ENCODE data around the gene TPRN.
A peak's percentile ranks its signal among the peaks of the same experiment; 100 is the strongest.

Gene TPRN

DNA sequence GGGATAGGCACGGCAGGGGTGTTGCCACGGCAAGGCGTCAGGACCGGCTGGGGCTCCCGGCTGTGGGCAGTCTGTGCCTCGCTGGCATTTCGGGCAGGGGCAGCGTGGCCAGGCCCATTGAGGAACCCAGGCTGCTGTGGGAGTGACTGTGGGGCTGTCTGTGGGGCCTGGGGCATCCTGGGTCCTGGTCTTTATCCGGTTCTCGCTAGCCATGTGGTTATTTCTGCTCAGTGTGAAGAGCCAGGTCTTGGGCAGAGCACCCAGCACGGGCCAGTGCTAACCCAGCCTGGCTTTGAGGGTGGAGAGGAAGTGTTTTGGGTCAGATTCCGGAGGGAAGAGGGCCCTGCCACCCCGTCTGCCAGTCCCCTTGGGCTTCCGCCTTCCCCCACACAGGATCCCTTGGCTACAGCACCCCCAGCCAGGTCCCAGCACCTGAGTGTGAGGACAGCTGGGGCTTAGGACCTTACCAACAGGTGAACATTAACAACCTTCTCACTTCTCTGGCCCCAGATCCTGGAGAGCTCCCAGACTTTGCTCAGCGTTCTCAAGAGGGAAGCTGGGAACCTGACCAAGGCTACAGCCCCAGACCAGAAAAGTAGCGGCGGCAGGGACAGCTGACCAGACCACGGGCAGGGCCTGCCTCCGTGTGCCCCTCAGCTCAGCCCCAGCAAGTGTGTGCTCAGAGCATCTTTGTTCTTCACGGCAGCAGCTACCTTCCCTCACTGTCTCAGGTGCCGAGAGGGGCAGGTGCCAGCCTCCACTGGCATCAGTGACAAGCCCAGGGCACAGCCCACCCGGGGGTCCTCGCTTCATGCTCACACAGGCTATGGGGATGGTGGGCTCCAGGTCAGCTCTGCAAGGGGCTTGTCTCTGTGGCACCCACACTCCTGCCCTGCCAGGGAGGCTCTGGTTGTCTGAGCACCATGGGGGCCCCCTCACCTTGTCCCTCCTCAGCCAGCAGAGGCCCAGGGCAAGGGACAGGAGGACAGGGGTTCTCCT lies 10.9 kb downstream of the TPRN start:
- DNase-seq (ENCODE audit: low spot score): no peak

DNA sequence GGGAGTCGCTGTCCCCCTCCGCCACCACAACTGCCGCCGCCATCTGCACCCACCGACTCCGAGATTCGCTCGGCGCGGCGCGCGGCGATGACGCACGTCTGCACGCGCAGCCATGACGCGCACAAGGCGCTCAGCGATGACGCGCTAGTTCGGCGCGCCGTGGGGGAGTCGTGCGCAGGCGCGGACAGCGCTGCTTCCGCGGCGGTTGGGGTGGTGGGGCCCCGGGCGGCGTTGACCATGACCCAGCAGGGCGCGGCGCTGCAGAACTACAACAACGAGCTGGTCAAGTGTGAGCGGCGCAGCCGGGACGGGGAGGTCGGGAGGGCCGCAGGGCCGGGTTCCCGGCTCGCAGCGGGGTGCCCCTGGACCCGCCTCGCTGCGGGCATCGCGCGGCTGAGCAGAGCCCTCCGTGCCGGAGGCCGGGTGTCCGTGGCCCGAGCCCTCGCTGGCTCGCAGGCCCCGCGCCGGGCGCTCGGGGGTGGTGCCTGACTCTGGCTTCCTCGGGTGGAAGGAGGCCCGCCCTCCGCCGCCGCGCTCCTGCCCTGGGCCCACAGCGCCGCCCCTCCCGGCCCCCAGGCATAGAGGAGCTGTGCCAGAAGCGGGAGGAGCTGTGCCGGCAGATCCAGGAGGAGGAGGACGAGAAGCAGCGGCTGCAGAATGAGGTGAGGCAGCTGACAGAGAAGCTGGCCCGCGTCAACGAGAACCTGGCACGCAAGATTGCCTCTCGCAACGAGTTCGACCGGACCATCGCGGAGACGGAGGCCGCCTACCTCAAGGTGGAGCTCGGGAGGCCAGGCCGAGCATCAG lies 11.8 kb downstream of the TPRN start, which contains the start of the genes ANAPC2 and SSNA1:
Gene ANAPC2 (minus strand): TSS at position 71 of the 807 bp plus-strand sequence. CDS start 28 bp downstream, at position 43.
Gene SSNA1 (plus strand): TSS at position 187 of the 807 bp plus-strand sequence. CDS start 51 bp downstream, at position 238.
- peak; percentile 94 for DNase-seq (ENCODE audit: low spot score)

DNA sequence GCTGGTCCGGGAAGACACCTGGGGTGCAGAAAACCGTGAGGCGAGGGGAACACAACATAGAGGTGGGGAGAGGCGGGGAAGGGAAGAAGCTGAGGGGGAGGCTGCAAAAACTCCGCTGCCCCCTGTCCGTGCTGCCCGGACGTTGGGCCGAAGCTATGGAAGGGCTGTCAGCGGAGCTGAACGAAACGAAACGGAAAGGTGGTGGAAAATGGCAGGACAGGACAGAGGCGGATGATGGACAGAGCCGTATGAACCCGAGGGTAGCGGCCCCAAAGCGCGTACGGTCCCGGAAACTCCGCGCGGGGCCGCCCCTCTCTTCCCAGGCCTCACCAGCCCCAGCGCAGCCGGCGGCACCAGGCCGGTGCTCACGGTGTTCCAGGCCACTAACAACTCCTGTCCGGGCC lies 12.5 kb downstream of the TPRN start:
- DNase-seq (ENCODE audit: low spot score): no peak

DNA sequence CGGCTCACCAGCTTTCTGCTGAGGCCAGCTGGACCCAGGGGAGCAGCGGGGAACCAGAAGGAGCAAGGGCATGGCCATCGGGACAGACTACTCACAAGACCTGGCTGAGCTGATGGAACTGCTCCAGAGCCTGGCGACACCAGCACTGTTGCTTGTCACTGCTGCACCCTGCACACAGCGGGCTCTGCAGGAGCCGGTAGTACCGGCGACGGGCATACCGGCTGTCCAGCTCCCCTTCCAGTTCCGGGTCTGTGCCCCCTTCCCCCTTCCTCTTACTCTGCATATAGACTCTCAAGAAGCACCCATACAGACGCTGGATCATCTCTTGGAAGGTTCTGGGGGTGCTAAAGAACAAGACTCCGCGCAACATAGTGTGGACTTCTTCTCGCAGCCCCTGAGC lies 13.2 kb downstream of the TPRN start:
- no peak for DNase-seq (ENCODE audit: low spot score)

DNA sequence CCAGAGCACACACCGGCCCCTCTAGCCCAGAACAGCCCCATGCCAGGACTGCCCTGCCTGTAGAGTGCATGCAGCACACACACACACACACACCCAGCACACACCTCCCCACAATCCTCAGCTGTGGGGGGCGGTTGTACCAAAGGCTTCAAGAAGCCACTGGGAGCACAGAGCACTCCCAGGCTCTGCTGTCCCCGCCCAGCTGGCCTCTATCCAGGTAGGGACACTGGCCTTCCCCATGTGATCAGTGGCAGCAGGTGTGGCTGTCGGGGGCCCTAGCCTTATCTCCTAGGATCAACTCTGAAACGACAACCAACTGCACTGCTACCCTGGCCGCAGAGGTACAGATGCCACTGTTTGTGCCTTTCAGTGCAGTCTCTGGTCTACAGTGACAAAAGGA lies 14.2 kb downstream of the TPRN start:
- DNase-seq (ENCODE audit: low spot score): no peak

DNA sequence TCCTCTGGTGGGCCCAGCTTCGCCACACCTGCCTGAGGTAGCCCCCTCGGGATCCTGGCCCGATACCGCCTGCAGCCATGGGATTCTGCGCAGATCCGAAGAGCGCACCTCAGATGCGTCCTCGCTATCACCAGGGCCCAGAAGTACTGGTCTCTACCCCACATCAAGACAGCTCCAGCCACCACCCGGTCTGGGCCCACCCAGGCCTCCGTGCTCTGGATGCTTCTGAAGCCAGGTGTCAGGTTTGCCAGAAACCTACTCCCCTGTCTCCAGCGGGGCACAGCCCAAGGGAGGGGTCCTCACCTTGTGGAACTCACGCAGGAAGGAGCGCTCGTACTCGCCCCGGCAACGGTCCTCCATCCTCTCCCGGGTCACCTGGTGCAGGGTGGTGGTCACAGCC lies 14.6 kb downstream of the TPRN start:
- no peak for DNase-seq (ENCODE audit: low spot score)

DNA sequence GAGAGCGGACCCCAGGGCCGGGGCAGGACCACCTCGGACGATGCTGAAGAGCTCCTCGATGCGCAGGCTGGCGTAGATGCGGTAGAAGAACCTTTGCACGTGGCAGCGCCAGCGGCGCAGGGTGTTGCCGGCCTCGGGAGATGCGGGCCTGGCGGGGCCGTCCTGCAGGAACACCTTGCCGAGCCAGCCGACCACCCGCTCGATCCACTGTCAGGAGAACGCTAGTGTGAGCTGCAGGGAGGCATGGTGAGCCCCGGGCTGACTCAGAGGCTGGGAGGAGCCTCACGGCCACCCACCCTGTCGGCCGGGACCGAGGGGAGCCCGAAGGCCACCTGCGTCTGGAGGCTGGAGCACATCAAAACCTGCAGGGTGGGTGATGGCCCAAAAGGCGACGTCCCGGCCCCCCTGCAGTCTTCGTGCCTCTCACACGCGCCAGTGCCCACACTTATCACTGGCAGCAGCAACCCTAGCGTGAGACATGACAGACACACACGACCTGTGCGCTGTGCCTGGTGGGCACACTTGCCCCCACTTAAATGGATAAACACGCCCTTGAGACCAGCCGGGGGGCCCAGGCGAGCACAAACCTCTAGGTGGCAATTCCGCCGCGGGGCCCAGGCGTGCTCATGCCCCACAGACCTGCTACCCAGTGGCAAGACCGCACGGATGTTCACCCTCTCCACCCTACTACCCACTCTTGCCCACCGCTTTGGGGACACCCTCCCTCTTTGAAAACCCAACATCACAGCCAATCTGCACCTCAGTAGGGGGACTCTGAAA lies 15.5 kb downstream of the TPRN start:
- DNase-seq (ENCODE audit: low spot score): no peak

DNA sequence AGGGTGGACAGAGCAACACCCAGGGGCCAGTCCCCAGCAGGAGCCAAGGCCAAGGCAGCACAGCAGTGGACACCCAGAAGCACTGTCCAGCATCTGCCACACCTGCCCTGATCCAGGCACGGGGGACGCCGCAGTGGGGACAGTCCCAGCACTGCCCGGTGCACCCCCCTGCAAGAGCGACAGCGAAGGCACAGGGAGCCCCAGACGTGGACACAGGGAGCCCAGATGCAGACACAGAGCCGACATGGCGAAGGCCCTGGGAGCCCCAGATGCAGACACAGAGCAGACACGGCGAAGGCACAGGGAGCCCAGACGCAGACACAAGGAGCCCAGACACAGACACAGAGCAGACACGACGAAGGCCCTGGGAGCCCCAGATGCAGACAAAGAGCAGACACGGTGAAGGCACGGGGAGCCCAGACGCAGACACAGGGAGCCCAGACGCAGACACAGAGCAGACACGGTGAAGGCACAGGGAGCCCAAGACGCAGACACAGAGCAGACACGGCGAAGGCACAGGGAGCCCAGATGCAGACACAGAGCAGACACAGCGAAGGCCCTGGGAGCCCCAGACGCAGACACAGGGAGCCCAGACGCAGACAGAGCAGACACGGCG lies 16.5 kb downstream of the TPRN start:
- DNase-seq (ENCODE audit: low spot score): no peak

DNA sequence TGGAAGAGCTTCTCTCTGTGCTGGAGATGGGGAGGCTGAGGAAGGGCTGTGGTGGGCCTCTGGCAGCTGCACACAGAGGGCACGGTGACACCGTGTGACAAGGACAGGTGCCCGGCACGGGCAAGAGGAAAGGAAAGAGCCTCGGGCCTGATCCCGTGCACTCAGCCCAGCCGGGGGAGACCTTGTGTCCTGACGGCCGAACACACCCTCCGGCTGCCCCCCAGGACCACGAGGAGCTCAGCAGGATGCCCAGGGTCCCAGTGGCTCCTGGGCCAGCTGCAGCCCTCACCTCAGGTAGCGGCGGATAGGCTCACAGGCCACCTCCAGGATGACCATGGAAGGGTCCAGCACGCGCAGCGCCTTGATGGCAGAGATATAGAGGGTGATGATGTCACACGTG lies 17.7 kb downstream of the TPRN start:
- no peak for DNase-seq (ENCODE audit: low spot score)

DNA sequence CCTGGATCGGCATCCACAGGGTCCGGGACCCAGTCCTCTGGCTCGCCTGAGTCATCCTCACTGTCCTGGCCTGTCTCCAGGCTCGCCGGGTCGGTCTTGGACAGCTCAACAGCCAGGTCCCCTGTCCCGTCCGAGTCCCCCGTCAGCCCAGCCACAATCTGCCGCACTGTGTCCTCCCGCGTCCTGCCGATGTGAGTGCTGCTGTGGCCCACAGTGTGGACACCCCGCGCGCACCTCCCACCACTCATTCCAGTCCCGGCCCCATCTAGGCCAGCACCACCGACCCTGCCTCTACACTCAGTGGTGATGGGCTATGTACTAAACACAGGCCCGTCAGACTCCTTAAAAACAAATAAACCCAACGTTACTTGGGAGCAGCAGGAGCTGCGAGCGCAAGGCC lies 18.9 kb downstream of the TPRN start:
- DNase-seq (ENCODE audit: low spot score): no peak

DNA sequence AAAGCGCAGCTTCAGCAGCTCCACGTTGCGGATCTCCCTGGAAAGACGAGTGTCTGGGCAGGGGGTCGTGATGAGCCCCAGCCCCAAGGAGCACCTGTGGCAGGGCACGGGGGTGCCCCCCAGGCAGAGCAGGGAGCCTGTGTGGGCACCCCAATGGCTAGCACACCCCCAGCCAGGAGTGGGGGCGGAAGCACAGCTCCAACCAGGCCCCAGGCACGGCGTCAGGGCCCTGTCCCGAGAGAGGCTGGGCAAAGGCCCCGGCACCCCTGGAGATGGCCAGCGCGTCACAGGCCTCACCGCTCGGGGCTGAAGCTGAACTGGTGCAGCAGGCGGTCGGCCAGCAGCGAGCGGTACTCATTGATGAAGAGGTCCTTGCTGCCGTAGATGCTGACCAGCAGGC lies 20.1 kb downstream of the TPRN start:
- DNase-seq (ENCODE audit: low spot score): no peak

DNA sequence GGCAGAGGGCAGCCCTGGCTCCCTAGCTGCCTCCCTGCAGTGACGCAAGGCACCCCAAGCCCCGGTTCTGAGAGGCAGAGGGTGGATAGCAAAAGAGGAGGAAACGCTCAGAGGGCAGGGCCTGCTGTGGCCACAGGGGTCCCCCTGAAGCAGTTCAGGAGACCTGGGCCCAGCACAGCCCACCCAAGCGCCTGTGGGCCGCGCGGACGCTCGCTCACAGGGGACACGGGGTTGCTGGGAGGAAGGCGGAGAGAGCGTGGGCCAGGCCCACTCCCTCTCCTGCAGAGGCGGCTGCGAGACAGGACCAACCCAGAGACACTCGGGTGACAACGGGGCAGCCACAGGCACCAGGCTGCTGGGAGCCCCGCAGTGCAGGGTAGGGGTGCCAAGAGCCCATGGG lies 20.8 kb downstream of the TPRN start:
- no peak for DNase-seq (ENCODE audit: low spot score)

DNA sequence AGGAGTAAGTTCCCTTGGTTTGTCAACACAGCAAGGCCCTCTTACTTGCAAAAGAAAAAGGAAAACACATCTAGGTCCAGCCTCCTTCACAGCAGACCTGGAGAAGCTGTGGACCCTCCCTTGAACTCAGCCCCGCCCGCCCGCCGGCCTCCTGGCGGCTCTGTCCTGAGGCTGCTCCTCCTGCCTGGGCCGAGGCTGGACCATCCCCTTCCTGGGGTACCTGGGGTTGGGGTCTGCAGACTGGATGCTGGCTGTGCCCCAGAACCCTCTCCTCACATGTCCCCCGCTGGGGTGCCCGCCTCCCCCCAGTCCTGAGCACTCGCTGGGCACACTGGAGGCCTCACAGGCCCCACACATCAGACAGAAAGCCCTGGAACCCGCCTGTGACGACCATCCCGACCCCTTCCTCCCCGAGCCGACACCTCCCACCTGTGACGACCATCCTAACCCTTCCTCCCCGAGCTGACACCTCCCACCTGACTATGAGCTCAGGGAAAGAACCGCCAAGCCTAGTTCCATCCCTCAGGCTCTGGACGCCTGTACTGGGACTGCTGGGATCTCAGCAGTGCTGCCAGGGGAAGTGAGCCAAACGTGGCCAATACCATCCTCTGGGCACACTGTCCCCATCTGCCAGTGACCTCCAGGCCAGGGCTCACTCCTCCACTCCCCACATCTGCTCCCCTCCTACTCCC lies 21.5 kb downstream of the TPRN start:
- no peak for DNase-seq (ENCODE audit: low spot score)

DNA sequence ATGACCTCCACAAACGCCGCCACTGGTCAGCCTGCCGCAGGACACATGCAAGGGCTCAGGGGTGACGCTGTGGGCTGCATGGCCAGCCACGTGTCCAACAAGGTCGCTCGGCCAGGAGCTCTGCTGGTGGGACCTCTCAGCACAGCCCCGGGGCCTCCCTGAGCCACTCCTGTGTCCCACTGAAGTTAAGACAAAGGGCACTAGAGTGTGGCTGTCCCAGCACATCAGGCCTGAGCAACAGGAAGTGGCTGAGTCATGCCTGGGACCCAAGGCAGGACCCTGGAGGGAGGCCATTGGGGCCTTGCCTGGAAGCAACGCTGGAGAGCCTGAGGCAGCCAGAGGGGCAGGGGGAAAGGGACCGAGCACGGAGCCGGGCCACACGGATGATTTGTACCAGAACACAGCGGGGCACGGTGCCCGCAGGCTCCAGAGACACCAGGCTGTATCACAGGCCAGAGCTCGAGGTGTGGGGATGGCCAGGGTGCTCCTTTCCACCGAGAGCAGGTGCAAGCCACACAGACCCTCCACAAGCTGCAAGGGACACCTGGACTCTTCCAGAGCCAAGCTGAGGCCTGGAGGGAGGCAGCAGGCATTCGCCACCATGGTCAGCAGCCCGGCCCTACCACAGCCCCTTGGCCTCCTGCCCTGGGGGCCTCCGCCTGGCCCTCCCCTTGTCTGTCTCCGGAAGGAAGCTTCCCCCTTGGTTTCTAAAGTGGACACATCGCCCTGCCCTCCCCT lies 22.2 kb downstream of the TPRN start:
- no peak for DNase-seq (ENCODE audit: low spot score)

DNA sequence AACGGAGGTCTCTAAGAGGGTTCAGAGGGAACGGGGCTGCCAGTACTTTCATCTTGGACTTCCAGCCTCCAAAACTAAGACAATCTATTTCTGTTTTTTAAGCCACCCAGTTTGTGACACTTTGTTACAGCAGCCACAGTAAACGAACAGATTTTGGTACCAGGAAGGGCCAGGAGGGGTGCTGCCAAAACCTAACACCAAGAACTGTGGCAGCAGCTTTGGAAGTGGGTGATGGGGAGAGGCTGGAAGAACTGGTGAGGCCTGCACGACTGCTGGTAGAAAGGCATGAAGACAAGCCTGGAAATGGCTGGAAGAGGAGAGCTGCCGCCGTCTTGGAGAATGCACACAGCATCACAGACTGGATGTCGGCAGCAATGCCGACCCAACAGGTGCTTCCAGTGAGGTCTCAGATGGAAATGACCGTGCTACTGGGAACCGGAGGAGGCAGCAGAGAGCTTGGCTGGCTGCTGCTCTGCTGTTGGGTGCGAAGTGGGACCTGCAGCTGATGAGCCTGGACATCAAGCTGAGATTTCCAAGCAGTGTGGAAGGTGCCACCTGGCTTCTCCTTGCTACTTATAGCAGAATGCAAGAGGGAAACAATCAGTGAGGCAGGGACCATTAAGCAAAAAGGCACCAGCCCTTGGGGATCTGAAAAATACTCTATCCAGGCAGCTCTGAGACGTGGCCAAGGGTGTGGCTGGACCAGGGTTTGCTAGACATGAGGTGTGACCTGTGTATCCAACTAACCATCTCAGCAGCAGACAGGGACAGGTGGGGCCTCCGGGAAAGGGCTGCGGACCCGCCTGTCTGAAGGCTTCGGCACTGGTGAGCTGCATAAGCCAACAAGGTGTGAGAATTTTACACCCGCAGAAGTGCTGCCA lies 24.0 kb downstream of the TPRN start:
- DNase-seq (ENCODE audit: low spot score): peak; percentile 87

DNA sequence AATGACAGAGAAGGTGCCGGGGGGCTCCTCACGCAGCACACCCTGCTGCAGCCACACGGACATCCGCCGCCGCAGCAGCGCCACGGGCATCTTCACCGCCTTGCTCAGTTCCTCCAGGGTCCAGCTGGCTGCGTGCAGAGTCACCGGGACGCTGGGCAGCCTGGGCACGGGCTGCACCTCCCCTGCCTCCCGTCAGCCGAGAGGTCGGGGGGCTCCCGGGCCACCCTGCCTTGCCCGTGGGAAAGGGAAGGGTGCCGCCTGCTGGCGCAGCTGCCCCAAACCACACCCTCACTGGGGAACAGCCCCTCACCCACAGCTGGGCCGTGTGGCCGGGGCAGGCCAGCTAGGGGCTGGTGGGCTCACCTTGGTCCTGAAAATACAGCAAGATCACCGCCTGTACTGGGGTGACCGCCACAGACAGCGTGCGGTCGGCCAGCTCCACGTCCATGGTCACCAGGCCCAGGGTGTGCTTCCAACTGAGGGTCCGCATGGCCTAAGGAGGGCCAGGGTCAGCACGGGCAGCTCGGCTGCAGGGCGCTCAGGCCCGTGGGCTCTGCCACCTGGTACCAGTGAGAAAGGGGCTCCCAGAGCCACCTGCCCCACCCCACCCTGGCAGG lies 25.1 kb downstream of the TPRN start:
- DNase-seq (ENCODE audit: low spot score): no peak

DNA sequence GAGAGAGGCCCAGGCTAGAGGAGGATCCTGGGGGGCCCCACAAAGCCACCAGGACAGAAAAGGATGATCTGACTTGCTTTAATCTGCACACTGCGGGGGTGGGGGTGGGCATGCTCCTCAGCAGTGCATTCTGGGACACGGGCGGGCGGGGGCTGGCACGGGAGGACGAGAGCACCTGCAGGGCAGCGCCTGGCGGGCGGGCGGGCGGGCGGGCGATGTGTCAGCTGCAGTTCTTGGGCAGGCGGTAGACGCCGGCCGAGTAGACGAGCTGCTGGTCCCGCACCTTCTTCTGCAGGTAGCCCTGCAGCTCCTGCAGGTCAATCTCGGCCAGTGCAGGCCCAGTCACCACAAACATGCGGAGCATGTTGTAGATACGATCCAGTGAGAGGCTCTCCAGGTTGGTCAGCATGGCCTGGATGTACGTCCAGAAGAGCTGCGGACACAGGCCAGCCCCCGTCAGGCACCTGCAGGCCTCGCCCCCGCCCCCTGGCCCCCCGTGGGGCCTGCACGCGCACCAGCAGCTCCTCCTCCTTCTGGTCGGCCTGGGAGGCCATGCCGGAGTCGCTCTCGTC lies 25.7 kb downstream of the TPRN start:
- no peak for DNase-seq (ENCODE audit: low spot score)
